HG03045 (cell line): ENCODE data around the gene TMEM222.
A peak's percentile ranks its signal among the peaks of the same experiment; 100 is the strongest.

Source experiments
- ATAC-seq: cut with Tn5 transposase; IDR thresholded peaks from one replicate; pipeline ENCODE4 v1.9.1; 2021; ENCODE audit warnings: mild to moderate bottlenecking, moderate library complexity; ENCODE audit not compliant: unreplicated experiment

TMEM222 gene

DNA sequence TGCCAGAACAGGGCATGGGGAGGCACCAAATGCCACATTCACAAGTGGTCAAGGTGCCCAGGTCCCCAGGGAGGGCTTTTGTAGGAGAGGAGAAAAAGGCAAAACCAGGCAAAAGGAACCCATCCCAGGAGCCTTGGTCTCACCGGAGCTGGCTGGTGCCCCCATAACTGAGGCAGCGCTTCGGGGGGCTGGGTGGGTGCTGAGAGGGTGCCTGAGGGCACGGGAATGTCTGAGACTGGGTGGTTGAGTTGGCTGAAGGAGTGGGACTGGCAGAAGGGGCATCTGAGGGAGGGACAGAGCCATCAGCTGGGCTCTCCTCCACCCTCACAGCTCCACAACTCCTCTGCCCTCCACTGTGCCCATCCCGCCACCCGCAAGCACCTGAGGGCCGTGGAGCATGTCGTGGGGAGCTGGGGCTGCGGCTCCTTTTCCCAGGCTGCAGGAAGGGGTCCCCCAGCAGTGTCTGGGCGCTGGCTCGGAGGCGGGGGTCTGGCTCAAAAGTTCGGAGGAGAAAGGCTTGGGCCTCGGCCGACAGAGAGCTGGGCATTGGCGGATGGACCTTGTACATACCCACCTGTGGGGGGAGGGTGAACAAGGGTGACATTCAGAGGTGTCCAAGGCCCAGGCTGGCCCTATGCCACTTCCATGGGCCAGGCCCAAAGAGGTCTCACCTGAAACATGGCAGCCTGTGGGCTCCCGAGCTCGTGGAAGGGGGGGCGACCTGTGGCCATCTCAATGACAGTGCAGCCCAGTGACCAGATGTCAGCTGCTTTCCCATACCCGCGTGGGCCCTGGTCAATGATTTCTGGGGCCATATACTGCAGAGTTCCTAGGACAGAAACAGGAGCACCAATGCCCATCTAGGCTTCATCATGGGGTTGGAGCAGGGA lies 36.3 kb downstream of the TMEM222 start:
- no peak for ATAC-seq

DNA sequence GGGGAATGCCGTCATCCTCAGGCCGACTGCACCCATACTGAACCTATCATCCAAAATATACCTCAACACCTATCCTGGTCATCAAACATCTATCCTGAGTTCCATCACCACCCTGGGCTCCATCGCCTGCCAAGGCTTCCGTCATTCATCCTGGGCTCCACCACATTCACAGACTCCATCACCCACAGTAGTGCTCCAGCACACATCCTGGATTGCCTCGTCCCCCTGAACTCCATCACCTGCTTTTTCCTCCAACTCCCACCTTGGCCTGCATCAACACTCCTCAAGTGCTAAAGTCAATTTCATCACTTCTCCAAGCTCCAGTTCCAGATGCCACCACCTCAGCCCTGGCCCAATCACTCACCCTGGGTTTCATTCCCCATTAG lies 37.0 kb downstream of the TMEM222 start:
- no peak for ATAC-seq

DNA sequence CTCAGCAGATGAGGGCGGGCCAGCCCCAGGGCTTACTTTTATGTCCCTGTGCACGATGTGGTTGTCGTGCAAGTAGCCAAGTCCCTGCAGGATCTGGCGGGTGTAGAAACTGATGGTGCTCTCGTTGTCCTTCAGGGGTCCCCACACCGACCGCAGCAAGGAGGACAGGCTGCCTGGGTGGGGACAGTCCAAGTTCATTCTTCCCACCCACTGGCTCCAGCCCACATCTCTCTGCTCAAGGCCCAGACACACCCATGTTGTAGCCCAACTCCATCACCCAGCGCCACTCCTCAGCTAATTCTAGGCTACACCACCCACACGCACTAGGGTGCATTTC lies 37.8 kb downstream of the TMEM222 start:
- no peak for ATAC-seq

DNA sequence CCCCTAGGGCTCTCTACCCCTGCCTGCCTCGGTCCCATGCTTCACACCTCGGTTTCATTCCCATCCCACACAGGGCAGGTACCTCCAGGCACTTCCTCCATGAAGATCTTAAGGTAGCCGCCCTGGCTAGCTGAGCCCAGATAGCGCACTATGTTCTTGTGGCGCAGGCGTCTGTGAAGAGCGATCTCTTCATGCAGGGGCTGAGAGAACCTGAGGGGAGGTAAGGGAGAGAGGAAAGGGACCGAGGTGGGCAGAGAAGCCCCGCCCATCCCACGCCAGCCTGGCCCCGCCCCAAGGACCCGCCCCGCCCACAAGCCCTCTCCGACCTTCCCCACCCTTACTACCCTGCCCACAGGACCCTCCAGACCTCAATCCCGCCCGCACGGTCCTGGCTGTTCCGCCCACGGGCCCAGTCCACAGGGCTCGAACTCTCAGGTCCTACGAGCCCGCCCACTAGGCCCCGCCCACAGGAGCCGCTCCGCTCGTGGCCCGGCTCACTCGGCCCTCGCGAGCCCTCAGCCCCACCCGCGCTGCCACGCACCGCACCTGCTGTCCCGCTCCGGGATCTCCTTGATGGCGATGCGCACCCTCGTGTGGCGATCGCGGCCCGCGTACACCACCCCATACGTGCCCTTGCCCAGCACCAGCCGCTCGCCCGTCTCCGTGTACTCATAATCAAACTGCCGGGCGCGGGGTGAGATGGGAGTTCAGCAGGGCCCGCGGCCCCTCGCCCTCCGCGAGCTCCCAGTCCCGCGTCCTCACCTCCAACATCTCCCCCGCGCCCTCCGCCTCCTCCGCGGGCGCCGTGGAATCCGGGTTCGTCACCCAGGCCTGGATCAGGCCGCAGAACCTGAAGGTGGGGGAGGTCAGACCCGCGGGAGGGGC lies 38.4 kb downstream of the TMEM222 start:
- no peak for ATAC-seq

DNA sequence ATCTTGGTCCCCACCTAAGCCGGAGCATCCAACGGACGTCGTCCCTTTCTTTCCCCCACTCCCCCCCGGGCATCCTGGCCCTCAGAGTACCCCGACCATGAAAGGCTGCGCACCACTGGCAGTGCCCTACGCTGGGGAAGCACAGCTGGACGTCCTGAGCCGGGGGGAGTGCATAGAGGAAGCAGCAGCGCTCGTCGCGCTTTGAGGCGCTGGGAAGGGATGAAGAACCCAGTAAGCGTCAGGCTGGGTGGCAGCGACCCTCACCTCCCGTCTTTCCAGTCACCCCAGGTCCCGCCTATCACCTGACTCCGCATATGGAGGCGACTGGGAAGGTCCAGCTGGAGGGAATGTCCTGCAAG lies 39.1 kb downstream of the TMEM222 start:
- ATAC-seq: no peak

DNA sequence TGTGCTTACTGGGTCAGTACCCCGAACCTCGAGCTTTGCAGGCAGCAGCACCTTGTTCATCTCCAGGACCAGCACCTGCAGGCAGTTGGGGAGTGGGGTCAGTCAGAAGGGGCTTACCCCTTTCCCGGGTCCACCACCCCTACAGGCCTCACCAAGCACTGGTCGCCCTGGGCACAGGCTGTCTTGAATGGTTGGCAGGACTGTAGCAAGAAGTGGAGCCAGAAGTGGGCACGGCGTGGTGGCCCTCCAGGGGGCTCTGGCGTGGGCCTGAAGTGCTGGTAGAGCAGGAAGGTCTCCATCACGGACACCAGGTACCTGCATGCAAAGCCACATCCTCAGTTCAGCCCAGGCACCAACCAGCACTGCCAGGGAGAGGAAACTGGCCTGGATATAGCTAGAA lies 39.6 kb downstream of the TMEM222 start:
- ATAC-seq: no peak

DNA sequence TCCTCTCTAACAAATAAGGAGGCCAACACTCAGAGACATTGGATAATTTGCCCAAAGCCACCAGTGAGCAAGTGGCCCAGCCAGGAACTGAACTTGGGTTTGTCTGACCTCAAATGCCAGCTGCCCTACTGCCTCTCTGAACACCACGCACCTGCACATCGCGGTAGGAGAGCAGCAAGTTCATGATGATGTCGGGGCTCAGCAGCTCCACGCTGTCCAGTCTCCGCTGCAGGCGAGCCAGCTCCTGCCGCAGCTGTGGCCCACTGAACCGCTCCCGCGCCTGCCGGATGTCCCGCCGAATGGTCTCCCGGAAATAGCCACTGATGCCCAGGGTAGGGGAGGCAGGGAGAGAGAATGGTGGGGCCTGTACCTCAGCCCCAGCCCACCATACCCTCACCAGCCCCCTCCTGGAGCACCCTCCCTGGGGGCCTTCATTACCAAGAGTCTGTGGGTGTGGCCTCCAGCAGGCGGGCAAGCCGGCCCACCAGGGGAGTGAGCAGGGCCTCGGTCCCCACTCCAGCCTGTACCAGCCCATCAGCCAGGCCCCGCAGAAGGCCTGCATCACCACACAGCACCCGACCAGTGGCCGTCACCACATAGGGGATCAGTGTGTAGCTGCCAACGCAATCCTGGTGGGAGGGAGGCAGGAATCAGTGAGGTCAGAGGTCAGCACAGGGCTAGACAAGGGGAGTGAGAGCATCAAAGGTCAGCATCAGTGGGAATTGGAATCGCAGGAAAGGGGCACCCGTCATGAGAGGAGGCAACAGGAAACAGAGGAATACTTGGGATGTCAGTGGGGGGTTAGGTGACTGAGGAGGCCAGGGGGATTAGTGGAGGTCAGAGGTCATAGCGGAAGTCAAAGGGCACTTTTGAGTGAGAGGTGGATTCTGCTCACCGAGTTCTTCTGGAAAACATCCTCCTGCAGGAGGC lies 42.1 kb downstream of the TMEM222 start:
- ATAC-seq: no peak

DNA sequence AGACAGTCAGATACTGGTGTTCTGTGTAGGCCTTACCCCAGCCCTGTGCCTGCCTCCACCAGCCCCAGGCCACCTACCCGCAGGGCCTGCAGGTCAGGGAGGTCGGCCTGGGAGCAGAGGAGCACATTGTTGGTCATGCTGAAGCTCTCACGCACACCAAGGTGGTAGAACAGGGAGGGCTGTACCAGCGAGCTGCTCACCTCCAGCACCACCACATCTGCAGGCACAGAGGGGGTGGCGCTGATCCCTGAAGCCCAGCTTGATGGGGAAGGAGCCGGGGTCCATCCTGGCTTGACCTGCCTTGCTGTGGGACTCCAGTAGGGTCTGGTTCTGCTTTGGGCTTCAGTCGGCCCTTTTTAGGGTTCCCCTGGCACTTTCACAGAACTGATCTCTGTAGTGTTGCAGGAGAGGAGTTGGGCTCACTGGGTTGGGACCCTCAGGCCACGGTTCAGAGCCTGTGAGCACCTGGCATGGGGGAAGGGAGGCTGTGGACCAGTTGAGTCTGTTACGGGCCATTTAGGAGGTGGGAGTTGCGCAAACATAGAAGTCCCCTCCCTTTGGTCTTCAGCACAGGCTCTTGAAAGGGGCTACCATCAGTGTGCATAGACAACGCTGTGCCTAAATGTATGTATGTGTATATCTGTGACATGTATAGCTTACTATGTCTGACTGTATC lies 42.9 kb downstream of the TMEM222 start:
- no peak for ATAC-seq

DNA sequence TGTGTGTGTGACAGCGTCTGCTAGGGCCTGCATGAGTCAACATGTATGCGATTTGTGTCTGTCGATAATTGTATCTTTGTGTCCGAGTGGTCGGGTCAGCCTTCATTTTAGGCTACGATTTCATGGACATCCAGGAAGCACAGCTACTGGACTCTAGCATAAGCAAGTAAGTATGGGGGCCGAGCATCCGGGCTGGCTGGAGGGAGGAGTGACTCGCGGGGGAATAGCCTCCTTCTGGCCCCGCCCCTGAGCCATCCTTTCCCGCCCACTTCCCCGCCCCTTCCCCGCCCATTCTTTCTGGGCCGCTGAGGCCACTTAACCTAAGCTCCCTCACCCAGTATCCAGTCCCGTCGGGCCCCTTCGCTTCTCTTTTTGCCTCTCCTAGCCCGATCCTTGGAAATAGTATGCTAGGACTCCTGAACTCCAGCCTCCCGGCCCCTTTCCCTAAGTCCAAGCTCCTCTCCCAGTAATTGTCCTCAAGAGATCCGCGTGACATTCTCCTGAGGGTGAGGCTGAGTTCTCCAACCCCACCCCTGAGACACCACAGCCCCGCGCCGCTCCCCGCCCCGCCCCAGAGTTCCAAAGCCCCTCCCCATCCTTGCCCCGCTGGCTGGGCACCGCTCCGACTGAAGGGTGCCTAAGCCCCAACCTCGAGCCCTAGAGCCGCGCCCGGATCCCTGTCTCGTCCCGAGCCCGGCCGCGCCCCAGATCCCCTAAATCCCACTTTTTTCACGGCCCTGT lies 43.6 kb downstream of the TMEM222 start:
- ATAC-seq: peak; percentile 28

DNA sequence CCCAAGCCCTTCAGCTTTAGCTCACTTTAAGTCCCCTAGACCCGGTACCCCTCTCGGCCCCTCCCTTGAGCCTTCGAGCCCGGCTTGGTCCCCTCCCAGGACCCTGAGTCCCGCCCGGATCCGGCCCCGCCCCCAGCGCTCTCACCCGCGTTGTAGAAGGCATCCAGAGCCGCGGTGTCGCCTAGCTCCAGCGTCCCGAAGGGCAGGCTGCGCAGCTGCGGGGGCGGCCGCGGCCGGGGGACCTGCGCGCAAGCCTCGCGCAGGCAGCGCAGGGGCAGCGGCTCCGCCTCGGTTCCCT lies 44.1 kb downstream of the TMEM222 start:
- peak; percentile 35 for ATAC-seq

DNA sequence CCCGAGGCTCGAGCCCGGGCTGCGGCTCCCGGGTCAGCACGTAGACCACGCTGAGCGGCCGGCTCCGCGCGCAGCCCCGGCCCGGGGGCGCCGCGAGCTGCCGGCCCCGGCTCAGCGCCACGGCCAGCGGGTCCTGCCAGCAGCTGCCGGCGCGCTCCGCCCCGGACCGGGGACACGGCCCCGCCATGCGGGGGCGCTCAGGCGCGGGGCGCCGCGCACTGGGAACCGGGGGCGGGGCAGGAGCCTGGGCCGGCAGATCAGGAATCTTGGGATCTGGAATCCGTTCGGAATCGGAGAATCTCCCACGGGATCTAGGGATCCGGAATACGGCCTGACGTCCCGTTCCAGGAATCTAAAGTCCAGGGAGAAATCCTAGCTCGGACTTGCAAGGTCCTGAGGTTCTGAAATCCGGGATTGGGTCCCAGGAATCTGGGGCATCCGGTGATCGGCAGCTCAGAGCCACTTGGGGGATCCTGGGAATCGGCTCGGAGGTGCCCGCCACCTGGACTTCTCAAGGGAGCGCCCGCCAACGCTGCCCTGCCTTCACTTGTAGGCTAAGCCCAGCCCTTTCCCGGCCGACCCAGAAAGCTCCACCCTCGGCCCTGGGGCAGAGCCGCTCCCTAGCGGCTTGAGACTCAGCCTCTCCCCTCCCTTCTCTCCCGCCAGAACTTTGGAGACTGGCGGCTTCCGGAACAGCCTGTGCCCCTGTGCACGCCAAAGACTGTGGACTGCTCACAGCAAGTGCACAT lies 44.6 kb downstream of the TMEM222 start, which contains the start of gene MAP3K6:
TSS of gene MAP3K6 (minus strand) at position 551 of the 749 bp plus-strand sequence. CDS start at position 187, 364 bp downstream.
- ATAC-seq: peak; percentile 43

DNA sequence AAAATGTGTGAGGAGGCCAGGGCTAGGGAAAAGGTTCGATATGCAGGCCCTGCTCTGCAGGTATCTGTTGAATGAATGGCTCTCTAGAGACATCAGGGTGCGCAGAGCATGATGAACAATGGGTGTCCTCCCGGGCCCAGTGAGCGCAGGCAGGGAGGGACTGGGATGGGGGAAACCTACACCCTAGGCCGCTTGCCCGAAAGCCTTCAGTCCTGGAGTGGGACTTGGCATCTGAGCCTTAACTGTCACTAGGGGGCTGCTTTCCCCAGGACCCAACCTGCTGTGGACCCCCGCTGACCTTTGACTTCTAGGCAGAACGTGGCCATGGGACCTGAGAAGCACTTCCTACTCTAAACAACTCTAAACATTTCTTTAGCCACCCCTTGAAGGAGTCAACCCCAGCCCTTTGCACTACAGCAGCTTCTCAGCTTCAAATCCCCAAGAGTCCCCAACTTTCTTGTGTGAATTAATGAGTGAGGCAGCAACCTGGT lies 45.2 kb downstream of the TMEM222 start:
- no peak for ATAC-seq

DNA sequence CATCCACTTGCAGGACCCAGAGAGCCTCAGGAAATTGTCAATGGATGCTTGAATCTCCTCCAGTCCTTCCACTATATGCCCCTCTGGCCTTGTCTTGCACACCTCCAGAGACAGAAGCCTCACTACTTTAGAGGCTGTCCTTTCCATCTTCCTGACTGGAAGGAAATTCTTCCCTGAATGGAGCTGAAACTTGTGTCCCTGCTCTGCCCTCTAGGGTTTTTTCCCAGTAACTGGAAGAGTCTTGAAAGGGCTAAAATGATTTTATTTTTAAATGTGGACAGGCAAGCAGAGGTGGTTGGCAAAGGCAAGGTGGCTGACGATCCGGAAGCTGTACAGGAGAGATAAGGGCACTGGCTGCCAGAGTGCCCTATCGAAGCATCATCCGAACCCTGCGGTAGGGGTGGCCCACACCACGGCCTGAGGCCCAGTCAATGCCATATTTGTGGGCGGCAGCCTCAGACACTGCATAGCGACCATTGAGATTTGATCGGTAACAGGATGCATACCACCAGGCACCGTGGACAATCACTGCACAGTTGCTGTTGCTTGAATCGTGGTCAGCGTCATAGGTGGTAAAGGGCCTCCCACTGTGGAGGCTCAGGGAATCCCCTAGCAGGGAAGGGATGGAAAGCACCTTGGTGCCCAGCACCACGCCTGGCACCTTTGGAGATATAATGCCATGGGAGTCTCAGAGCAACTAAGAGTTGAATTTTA lies 47.1 kb downstream of the TMEM222 start:
- no peak for ATAC-seq

DNA sequence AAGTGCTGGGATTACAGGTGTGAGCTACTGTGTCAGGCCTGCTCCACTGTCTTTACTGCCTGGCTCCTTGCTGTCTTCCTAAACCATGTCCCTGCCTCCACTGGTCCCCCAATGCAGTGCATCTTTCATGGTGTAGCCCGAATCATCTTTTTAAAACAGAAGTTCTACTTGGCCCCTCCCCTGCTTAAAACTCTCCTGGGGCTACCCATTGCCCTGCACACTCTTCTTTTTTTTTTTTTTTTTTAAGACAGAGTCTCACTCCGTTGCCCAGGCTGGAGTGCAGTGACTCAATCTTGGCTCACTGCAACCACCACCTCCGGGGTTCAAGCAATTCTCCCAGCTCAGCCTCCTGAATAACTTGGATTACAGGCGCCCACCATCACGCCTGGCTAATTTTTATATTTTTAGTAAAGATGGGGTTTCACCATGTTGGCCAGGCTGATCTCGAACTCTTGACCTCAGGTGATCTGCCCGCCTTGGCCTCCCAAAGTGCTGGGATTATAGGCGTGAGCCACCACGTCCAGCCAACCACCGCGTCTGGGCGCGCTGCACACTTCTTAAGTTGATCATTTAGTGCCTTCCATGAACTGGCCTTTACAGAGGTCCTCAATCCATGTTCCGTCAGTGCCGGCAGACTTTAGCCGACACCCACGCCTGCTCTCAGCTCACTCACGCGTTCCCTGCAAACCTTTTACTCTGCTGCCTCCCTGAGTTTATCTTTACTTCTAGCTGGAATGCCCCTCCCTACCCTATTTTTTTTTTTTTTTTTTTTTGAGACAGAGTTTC lies 50.3 kb downstream of the TMEM222 start:
- ATAC-seq: no peak

DNA sequence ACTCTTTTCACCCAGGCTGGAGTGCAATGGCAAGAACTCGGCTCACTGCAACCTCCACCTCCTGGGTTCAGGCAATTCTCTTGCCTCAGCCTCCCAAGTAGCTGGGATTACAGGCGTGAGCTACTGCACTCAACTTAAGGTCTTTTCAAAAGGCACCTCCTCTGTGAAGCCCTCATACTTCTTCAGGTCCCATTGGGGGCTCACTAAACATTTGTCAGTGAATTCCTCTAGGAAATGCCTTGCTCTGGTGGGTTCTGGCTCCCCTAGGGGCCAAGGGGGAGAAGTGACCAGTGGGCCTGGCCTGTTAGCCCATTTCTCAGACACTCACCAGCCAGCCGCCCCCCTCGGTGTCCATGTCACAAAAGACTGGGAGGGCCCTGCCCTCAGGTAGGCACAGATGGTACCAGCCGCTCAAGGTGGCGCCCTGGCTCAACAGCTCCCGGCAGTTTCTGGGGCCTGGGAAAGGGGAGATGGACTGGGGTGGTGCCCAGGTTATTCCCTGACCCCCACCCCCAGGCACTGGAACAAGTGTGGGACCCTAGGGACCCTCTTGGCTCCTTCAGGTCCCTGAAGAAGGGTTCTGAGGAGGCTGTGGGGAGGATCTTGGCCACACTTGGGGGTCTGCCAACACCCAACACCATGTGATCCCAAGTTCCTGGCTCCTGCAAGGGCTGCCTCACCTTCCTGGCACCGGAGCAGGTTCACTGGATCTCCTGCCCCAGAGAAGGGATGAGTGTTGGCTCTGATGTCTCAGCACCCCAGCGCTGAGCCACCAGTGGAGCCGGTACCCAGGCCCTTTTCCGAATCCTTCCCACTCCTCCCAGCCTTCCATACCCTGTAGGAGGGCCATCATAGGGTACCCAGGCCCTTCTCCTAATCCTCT lies 51.1 kb downstream of the TMEM222 start:
- ATAC-seq: no peak

DNA sequence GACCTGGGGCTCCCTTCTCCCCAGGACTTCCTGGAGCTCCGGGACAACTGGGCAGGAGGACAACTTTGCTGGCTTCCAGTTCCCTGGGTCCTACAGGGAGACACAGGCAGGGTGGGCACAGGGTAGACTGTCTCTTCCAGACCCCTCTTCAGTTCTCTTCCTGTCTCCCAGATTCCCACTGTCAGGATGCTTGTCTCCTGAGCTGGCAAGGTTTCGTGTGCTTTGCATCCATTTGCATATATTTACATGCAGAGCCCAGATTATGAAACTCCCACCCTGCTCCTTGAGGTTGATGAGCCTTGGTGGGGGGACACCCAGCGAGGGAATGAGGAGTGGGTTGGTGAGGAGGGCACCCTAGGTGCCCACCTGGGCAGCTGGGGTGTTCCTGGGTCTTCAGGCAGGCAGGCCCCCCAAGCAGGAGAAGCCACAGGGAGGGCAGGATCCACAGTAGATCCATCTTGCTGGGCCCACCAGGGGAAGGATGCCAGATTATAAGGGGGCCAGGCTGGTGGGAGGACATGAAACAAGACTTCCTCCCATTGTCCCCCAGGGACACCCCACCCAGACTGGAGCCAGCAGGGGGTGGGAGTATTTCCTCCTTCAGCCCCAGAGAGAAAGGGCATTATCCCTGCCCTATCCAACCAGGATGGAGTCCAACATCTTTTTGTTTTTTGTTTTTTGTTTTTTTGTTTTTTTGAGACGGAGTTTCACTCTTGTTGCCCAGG lies 52.6 kb downstream of the TMEM222 start, which contains the start of gene FCN3:
TSS of gene FCN3 (minus strand) at position 463 of the 725 bp plus-strand sequence. CDS start at position 457, 6 bp downstream.
- no peak for ATAC-seq
